DMS 273 treated with DMSO at 0.1 percent for 48 hours (cell line): ENCODE measurements around the gene ARHGAP18.

Experiments used
- DNase-seq: peaks from one replicate; lab custom pipeline; 2025; lab: John Stamatoyannopoulos, UW

Gene ARHGAP18, protein sequence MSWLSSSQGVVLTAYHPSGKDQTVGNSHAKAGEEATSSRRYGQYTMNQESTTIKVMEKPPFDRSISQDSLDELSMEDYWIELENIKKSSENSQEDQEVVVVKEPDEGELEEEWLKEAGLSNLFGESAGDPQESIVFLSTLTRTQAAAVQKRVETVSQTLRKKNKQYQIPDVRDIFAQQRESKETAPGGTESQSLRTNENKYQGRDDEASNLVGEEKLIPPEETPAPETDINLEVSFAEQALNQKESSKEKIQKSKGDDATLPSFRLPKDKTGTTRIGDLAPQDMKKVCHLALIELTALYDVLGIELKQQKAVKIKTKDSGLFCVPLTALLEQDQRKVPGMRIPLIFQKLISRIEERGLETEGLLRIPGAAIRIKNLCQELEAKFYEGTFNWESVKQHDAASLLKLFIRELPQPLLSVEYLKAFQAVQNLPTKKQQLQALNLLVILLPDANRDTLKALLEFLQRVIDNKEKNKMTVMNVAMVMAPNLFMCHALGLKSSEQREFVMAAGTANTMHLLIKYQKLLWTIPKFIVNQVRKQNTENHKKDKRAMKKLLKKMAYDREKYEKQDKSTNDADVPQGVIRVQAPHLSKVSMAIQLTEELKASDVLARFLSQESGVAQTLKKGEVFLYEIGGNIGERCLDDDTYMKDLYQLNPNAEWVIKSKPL

DNA sequence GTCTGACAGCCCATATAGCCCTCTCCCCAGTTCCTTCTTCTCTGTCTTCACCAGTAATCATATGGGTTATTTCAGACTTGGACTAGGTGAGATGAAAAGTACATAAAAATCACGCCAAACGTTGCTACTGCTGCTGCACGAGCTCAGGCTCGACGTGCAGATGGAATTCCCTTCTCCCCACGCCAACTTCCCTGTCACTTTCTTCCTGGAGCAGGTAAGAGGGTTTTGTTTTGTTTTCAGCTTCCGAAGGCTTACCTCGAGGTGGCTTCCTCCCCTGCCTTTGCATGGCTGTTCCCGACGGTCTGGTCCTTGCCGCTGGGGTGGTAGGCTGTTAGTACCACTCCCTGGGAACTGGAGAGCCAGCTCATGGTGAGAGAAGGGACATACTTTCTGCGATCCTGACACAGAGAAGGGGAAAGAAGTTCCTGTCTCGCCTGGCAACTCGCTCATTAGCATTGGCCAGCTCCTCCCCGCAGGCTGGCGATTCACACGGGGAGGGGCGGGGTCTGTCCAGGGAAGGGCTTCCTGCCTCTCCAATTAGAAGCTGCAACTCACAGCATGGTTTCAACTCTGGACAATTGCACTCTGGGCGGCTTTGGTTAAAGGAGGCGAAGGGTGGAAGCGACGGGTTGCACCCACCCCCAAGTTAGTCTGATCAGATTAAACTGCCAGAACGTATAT is at the start of gene ARHGAP18:
Gene ARHGAP18, minus strand, starts transcription at position 409 of the 681 bp plus-strand sequence. Its CDS starts 41 bp downstream, at position 368.
- peak; percentile 50 for DNase-seq

DNA sequence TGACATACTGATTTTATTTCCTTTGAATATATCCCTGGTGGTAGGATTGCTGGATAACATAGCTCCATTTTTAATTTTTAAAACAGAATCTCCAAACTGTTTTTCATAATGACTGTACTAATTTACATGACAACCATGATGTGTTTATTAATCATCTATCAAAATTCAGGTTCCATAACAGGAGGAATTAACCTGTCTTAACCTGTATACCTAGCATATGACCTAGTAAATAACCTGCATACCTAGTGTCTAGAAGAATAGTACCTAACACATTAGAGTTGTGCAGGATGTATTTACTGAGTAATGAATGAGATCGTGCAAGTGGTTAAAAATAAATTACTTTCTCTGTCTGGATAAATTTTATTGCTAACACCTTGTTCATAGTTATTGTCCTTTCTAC is 45.8 kb upstream of the ARHGAP18 start:
- DNase-seq, result no peak

DNA sequence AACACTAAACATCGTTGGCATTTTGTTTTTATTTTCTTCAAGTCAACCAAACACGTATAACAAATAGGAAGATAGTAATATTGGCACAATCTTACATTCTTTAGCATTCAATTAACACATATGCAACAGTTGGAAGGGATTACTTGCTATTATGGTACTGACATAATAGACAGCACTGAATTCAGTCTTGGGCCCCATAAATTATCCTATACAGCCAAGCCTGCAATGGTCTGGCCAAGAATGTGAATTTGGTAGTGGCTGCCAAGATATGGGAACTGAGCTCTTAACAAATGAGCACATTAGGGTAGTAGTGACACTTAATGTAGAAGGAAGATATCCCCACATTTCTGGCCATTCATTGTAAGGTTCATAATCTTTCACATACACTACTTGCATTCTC is 44.8 kb upstream of the ARHGAP18 start:
- DNase-seq, result no peak

DNA sequence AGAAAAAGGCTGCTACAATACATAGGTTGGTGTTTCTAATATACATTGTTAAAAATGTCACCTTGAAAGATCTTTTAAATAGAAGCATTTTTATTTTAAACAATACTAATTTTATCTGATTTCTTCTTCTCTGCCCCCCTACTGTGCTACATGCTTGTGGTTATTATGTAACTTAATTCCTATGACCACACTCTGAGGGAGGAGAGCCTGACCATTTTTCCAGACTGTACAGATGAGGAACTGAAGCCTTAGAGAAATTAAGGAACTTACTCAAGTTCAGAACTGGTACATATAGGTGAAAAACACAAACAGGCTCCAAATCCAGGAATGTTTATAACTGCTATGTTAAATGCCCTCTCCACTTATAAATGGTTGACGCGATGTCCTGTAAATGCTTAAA is 43.4 kb upstream of the ARHGAP18 start:
- DNase-seq, result no peak

DNA sequence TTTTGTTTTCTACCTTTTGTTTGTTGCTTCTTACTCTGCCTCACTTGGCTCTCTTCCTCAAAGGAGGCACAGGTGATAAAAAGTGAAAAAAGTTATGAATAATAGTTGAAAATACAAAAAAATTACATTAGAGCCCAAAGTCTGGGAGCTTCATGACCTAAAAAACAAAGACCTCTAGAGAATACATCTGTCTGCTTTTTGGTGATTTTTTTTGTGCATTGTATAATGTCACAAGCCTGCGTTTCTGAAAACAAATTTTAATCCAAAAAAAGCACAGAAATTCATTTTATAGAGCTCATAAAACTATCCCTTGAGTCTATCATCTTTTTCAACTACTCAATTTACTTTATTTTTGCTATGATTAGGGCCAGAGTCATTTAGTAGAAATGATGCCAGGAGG is 41.4 kb upstream of the ARHGAP18 start:
- DNase-seq, result no peak

DNA sequence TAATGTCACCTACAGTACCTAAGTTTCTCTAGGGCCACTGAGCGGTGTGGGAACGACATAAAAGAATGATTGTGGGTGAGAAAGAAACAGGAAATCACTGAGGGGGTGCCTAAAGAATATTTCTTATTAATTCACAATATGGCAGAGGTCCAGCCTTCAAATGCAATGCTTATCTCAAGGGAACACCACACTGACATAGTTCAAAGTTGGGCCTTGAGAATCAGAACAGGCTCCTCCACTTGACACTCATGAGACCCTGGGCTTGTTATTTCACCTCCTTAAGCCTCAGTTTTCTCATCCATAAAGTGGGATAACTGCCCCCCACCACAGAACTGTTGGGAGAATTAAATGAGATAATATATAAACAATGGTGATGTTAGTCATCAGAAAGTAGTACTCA is 40.4 kb upstream of the ARHGAP18 start:
- DNase-seq, result no peak

DNA sequence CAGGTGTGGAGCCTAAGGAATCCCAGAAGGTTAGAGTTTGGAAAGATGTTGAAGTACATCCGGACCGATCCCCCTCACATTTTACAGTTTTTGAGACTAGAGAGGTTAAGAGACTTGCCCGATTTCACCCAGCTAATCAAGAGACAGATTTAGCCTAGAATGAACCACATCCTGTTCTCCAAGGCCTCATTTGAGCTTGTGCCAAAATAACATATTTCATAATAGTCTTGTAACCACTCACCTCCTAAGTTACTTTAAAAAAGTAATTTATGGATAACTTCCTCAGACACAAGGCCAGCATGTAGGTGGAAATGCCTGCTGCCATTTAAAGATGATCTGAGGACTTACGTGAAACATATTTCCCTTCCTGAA is 39.8 kb upstream of the ARHGAP18 start:
- DNase-seq, result no peak

DNA sequence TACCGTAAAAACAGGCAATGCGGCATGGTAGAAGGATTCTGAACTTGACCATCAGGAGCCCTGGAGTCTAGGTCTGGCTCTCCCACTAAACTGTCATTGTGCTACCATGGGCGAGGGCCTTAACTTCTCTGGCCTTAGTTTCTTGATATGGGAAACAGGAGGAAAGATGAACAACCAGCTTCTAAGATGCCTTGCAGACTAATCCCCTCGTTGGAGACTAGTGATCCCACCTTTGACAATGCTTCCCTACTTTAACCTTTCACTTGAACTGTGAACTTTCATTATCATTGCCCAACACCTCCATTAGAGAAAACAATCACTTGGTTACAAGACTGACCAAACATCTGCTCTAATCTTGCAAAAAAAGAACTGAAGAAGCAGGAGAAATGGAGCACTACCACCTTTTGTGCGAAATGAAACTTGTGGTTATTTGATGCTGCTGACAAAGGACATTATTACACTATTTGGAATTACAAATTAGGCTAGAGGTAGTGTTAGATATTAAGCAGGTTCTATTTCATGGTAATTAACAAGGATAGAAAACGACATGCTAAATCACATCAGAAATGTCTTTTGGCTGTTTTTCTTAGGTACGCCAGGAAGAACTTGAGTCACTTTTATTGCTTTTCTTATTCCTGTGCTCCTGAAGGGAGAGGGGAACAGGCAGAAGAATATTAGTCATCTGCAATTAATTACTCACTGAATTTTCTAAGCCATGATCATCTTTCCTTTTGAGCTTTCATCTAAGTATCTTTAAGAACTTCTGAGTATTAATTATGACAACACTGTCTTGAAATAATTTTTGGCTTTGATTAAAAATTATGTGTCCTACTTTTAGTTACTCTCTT is 39.1 kb upstream of the ARHGAP18 start:
- no peak for DNase-seq

DNA sequence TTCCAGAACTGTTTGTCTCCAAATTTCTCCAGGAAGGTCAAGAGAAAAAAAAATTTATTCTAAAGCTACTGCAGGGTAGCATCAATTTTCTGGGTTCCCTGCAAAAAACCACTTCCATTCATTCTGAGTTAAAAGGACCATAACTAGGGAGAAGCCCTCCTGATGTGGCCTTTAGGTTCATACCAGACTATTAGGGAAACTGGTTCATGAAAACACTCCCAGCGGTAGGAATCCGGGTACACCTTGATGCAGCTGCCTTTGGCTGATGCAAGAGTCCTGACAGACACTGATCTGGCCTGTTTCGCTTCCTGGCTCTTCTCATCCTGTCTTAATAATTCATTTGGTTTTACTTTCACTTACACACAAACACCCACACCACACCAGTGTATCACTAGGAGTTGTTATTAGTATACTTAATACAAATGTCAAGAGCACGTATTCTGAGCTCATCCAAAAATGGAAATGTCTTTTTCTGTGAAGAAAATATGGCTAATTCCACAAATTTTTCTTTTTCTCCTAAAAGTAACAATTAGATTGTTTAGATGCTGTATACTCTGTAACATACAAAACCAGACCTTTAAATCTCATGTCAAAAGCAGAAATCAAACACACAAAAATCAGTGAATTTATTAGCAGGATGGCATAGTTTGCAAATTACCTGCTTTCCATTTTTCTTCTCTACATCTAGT is 38.4 kb upstream of the ARHGAP18 start:
- no peak for DNase-seq

DNA sequence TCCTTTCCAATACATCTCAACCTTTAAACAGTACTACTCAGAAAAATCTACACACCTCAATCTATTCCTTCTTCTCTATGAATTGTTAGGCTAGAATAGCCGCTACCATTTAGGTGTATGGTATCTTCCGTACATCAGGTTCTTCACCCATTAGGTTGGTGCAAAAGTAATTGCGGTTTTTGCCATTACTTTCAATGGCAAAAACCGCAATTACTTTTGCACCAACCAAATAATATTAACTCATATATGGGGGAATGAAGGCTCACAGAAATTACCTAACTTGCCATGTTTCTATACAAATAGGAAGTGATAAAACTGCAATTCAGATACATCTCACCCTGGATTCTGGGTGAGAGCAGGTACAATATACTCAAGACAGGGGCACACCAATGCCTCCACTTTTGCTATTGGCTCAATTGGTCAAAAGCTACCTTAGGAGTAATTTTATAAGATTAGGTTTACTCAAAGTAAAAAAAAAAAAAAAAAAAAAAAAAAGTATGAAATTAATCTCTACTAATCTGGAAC is 37.7 kb upstream of the ARHGAP18 start:
- DNase-seq, result no peak

DNA sequence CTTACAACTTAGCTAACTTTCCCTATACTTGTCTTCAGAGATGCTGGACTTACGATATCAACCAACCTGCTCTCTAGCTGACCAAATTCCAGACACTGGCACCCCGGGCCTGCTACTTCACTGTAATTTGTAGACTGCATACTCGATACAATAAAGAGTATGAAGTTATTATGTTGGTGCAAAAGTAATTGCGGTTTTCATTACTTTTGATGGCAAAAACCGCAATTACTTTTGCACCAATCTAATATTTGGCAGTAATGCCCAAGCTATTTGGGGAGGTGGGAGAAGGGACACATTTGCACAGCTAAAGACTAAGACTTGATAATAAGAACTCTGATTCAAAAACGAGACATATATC is 34.9 kb upstream of the ARHGAP18 start:
- DNase-seq, result no peak

DNA sequence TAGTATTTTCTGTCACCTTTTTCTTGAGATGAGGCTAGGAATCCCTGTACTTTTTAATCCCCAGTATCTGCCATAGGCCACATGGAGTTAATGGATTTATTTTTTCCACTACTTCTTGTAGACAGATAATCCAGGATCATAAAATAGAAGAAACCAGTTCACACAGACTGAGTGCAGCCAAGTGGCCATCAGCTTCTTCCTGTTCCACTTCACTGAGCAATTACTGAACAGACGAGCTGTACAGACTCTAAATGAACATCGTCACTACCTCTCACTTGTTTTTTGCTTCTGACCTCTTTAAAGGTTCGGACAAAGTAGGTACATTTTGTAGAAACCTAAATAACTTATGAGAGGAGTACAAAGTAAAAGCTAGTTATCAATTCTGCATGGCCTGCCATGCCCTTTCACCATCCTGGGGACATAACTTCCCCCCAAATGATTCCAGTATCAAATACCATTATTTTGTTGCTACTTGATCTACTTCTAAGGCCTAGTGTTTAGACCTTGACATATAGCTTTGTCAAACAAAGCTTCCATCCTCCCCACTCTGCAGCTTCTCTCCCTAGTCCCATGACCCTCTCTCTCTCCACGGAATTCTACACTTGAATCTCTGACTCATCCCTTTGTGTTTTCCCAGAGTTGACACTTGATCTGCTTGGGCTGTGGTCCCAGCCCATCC is 34.4 kb upstream of the ARHGAP18 start:
- DNase-seq, result no peak

DNA sequence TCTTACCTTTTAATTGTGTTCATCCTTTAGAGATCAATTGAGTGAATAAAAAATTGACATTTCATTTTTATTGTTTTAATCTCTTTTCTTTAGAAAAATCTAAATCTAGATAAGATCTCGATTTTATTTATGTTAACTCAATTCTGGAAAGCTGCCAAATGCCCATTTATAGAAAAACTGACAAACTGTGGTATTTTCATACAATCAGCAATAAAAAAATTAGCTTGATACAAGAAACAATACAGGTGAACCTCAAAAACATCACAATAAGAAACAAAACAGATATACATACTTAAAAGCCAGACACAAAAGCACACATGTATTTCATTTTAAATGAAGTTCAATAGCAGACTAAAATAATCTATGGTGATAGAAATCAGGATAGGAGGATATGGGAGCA is 30.0 kb upstream of the ARHGAP18 start:
- DNase-seq, result no peak

DNA sequence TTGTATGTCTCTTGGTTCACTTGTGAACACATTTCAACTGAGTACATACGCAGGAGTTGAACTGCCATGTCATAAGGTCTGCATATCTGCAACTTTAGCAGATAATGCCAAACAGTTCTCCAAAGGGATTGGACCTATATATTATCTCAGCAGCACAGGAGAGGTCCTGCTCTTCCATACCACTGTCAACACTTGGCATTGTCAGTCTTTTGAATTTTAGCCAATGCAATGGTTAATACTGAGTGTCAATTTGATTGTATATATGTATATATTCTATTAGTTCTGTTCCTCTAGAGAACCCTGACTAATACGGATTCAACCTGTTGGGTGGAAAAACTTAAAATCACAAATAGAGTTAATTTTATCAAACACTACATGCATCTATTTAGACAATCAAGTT is 26.1 kb upstream of the ARHGAP18 start:
- no peak for DNase-seq

DNA sequence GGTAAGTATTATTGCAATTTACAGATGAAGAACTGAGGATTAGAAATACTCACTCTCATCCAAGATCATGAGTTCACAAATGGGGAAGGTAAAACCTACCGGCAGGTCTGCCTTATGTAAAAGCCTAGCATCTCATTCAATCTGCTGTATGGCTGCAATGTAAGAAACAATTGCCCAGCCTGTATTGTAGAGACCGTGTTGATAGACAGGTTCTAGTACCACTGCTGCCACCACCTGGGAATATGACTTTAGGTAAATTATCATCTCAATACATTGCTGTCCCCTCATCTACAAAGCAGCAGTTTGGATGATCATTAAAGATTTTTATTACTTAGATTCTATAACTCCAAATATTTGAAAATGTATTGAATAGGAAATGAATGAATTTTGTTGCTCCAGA is 23.3 kb upstream of the ARHGAP18 start:
- no peak for DNase-seq

DNA sequence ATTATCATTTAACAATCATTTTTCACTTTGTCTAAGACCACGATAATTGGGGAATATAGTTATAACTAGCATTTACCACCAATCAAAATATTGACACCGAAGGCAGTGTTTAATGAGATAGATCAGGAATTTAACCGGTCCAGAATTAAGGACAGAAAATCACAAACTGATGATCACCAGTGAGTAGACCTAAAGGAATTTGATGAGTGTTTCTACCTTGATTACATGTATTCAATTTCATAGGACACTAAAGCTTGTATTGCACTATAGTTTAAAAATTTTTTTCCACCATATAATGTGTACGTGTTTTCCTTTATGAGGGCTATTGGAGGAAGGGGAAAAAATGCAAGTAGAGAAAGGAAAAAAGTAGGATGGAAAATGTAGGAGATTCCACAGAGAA is 22.6 kb upstream of the ARHGAP18 start:
- no peak for DNase-seq

DNA sequence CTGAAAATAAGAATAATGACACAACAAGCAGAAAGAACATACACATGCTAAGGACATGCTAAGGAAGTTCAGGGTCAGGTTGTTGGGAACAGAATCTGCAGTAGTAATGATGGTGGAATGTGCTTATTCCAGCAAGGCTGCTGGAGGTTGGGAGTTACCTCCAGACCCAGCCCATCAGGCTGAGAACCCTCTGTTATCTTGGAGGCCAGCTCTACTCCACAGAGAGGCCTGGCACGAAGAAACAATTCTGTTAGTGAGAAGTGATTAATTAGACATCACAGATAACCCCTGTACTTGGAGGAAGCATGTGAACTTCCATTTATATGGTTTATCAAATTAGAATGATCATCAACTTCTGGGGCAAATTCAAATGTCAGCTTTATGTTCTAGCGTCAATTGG is 22.1 kb upstream of the ARHGAP18 start:
- no peak for DNase-seq

DNA sequence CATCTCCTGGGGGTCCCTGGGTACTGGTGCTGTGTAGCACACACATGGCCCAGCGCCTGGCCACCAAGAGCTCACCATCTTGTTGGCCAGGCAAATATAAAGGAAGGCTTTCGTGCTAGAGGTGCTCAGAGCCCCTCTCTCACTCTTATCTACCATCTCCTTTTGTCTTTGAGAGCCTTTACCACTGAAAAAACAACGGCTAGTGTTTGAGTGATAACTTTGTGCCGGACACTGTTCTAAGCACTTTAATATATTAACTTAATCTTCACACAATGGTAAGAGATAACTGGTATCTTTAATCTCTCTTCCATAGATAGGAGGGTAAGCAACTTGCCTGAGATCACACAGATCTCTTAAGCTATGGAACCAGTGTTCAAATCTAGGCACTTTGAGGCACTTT is 21.5 kb upstream of the ARHGAP18 start:
- no peak for DNase-seq

DNA sequence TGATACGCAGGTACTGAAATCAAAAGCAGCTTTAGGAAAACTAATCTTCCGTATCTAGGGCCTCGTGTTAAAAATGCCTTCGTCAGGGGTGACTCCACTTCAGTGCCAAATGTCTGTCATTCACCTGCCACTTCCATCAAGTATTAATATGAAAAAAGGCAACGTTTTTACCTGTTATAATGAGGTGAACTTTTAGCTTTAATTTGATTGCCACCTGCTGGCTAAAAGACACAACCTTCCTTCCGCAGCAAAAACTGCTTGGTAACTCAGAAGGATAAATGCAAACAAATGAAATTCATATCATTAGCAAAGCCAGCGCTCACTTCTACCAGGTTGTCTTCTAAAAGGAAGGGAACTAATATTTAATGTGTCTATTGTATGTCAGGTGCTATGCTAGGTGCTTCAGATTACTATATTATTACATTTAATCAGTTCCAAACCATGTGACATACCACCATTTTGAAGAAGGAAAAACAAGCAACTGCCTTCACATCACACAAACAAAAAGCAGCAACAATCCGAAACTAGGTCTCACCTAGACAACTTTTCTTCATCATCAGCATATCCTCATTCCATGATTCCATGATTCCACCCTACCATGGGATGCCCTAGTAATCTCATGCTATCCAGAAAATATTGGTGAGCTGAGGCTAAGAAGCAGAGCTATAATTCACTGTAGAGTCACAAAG is 20.6 kb upstream of the ARHGAP18 start:
- no peak for DNase-seq

DNA sequence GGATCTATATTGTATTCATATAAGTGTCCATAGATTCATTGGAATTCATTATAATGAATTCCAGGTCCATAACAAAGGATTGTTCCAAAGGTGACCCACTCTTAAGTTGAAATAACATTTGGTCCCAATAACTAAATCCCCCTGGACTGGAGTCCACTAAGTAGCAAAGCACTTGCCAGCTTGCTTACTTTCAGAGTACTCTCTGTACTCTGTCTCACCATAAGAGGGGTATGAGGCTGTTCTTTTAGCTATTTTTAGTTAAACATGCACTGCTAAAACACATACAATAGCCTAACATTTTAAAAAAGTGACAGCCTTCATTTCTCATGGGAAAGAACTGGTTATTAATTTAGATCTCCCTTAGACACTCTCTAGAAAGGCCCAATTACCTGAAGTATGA is 16.7 kb upstream of the ARHGAP18 start:
- DNase-seq, result no peak
